Left ventricle myocardium inferior (tissue), 1 donor: ENCODE data around the gene GNAI1. TPM values are rescaled to one million over a fixed set of nuclear protein-coding genes. Genes with fewer than 3 reads are reported as not detected.

Experiments
- DNase-seq: peaks from one replicate; pipeline ENCODE4 v3.0.0-alpha.2; 2020
- H3K27ac ChIP-seq: fragments of 200-600 bp; replicated peaks from 2 replicates; pipeline ENCODE4 v1.8.0; 2021
- H3K27me3 ChIP-seq: fragments of 200-600 bp; 2 replicates; pipeline ENCODE4 v1.8.0; 2021; ENCODE audit warnings: low read depth
- H3K36me3 ChIP-seq: fragments of 200-600 bp; 2 replicates; pipeline ENCODE4 v1.8.0; 2021
- H3K4me1 ChIP-seq: fragments of 200-600 bp; 2 replicates; pipeline ENCODE4 v1.8.0; 2021
- H3K4me3 ChIP-seq: fragments of 200-600 bp; 2 replicates; pipeline ENCODE4 v1.8.0; 2021; ENCODE audit warnings: mild to moderate bottlenecking, moderate library complexity
- H3K9me3 ChIP-seq: fragments of 200-600 bp; replicated peaks from 2 replicates; pipeline ENCODE4 v1.8.0; 2021
- intact Hi-C: fragments of 100-400 bp; cut with micrococcal nuclease; formaldehyde crosslinking; loops from one replicate; pipeline ENCODE4 v1.11.0; 2022
- total RNA-seq: library from RNA; stranded (reverse); fragmentation: NEBNext Ultra II Directional; extraction: Animal tissue kit (Norgen Biotek cat#: 25700); gene quantifications from one replicate; pipeline ENCODE4 v1.2.1, GENCODE V29; 2021
- TF ChIP-seq, protein P1 (sequence below): fragments of 200-600 bp; IDR thresholded peaks from 2 replicates; pipeline ENCODE4 v1.8.0; 2021; ENCODE audit warnings: antibody characterized with exemption, mild to moderate bottlenecking, borderline replicate concordance
- donor health status: DM: no; HTN: yes; CAD: no; lungs with severe emphysema.

GNAI1 gene
- total RNA-seq, 1 donor from 2014 or later: 14.5 TPM

DNA sequence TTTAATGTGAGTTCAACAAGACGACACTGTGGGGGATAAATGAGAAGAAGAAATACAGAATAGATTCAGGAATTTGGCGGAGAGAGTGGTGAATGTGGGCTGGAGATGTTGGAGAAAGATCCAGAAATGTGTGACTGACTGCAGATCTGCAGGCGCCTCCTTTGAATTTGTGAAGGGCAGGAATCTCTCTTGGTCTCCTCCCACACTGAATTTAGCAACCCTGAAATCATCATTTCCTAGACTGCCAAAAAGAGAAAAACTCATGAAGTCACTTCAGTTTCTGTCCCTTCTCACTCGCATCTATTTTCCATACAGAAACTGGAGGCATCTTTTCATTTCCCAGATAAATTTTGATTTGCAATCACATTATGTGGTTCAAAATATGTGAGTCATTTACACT is 128.7 kb downstream of the GNAI1 start:
- H3K36me3 ChIP-seq: no peaks in the 10 kb centered on the region
- intact Hi-C loops: no loop called here
- TF ChIP-seq, protein P1, sequence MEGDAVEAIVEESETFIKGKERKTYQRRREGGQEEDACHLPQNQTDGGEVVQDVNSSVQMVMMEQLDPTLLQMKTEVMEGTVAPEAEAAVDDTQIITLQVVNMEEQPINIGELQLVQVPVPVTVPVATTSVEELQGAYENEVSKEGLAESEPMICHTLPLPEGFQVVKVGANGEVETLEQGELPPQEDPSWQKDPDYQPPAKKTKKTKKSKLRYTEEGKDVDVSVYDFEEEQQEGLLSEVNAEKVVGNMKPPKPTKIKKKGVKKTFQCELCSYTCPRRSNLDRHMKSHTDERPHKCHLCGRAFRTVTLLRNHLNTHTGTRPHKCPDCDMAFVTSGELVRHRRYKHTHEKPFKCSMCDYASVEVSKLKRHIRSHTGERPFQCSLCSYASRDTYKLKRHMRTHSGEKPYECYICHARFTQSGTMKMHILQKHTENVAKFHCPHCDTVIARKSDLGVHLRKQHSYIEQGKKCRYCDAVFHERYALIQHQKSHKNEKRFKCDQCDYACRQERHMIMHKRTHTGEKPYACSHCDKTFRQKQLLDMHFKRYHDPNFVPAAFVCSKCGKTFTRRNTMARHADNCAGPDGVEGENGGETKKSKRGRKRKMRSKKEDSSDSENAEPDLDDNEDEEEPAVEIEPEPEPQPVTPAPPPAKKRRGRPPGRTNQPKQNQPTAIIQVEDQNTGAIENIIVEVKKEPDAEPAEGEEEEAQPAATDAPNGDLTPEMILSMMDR: no peak
- H3K4me3 ChIP-seq: no peak overlapping the region
- H3K4me1 ChIP-seq: no peaks in the 10 kb centered on the region
- no peaks in the 10 kb centered on the region for H3K9me3 ChIP-seq
- H3K27ac ChIP-seq: no peak overlapping the region
- DNase-seq: no peak
- no peaks in the 10 kb centered on the region for H3K27me3 ChIP-seq

- no peak for DNase-seq
- no peaks in the 10 kb centered on the region for H3K4me1 ChIP-seq
- no peaks in the 10 kb centered on the region for H3K9me3 ChIP-seq
- no peak overlapping the region for H3K4me3 ChIP-seq
- TF ChIP-seq, protein P1: no peak
- no peak overlapping the region for H3K27ac ChIP-seq
- H3K27me3 ChIP-seq: no peaks in the 10 kb centered on the region
- intact Hi-C loops: no loop called here
- no peaks in the 10 kb centered on the region for H3K36me3 ChIP-seq
Measured at GRCh38 chr7:80263821-80264220, 129.2 kb downstream of the GNAI1 start.

DNA sequence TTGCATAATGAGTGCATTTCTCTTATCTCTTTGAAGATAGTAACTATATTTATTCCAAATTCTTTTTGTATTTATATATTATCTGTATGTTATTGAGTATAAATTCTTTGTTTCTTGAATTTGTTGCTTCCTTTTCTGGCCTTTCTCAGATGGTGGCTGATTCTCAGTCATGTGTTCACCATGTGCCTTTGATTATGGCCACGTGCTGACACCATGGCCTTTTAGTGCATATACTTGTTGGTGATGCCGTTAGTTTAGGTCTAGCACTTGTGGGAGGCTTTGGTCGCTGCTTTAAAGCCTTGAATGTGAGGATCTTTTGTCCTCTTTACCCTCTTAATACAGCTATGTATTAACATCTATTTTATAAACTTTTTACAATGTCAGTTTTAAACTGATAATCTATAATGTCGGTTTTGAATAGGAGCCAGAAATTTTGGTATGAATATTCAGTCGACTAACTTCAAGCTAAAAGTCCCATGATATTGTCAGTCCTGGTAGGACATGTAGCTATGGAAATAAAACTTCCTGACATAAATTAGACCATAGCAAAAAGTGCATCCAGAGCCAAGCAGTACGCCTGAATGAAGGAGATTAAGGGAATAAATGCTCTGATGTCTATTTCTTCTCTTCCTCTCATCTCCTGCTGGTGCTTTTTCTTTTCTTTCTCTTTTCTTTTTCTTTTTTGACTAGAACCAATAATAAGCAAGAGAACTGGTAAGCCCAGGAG is 130.3 kb downstream of the GNAI1 start:
- Histone ChIP-seq H3K27me3 (no peaks in the 10 kb centered on the region), H3K4me1 (no peaks in the 10 kb centered on the region), H3K9me3 (no peaks in the 10 kb centered on the region), H3K36me3 (no peaks in the 10 kb centered on the region), H3K27ac (no peak overlapping the region), H3K4me3 (no peak overlapping the region)
- intact Hi-C loops: no loop called here
- no peak for DNase-seq
- TF ChIP-seq, protein P1: no peak

GRCh38 chr7:80272560-80273239 is 138.1 kb downstream of the GNAI1 start:
- H3K9me3 ChIP-seq: no peaks in the 10 kb centered on the region
- H3K36me3 ChIP-seq: no peaks in the 10 kb centered on the region
- no peak overlapping the region for H3K27ac ChIP-seq
- H3K4me3 ChIP-seq: no peak overlapping the region
- no peaks in the 10 kb centered on the region for H3K27me3 ChIP-seq
- peaks cover 32% of the 10 kb centered on the region for H3K4me1 ChIP-seq
- DNase-seq: no peak
- intact Hi-C loops: loop anchor here (10.0 kb wide), 1 partner anchor 128 kb away; no protein-coding TSS in a partner anchor
- TF ChIP-seq, protein P1: no peak

GRCh38 chr7:80273327-80273726 is 138.7 kb downstream of the GNAI1 start:
- no peak overlapping the region for H3K27ac ChIP-seq
- H3K27me3 ChIP-seq: no peaks in the 10 kb centered on the region
- peaks cover 39% of the 10 kb centered on the region for H3K4me1 ChIP-seq
- intact Hi-C loops: loop anchor here (10.0 kb wide), 1 partner anchor 129 kb away; no protein-coding TSS in a partner anchor
- H3K9me3 ChIP-seq: no peaks in the 10 kb centered on the region
- DNase-seq: no peak
- TF ChIP-seq, protein P1: no peak
- no peak overlapping the region for H3K4me3 ChIP-seq
- no peaks in the 10 kb centered on the region for H3K36me3 ChIP-seq
